ENCODE results near the gene GPR87.

GPR87 gene

DNA sequence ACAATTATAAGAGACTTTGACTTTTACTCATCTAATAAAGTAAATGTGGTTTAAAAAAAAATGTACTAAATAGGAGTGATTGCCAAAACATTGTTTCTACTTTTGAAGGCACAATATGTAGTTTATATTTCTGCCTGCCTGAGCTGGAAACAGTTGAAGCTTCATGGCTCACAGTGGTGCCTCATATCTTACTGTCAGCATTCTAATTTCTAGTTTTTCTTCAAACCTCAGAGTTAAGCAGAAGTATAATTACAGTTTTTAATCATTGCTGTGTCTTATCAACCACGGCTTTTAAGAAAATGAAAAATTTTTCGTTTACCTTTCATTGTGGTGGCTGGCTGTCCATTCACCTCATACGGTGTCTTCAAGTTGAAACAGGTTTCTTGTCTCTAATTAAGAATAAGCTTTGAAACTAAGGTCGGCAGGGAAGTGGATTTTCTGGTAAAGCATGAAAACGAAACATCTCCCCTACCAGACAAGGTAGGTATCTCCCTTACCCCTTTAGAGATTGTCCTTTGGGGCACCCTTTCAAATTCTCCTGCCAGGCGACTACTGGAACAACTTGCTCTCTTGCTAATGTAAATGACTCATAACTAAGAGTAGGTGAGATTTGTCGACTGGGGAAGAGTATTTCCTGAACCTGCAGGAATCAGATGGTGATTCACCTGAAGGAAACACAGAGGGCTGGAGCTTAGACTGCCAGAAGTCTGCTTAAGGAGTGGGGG, at the start of gene GPR87:
TSS of gene GPR87 (minus strand) at position 554 of the 725 bp plus-strand sequence. CDS start 16,720 bp downstream, outside the sequence.
- no peak for DNase-seq (ENCODE audit: low spot score)

GRCh38 chr3:151362751-151363174, 46.1 kb upstream of the GPR87 start:
- no peak for DNase-seq (ENCODE audit: low spot score)

- DNase-seq (ENCODE audit: low spot score): peak; percentile 57
Measured at GRCh38 chr3:151357463-151357850, 40.8 kb upstream of the GPR87 start.

DNA sequence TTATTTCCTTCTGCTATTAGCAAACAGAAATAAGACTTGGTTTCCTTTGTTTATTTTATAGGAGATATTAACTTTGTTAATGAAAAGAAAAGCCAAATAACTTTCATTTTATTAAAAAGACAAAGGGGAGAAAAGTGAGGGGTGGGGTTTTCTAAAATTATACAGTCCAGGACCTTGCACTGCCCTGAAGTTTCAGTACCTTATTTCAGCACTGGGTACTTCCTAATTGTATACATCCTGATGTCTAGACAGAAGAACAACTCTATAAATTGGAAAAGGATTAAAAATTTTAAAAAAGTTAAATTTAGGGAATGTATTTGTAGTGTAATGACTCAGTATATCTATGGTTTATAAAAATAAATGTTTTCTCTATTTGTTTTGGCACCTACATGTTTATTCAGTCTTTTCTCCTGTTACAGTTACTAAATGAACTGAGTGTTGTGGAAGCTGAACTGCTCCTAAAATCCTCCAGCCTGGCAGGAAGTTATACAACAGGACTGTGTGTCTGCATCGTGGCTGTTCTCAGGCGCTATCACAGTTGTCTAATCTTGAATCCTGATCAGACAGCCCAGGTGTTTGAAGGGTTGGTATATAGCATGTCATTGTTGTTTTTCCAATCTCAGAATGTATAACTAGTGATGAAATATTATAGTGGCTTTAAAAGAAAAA, 40.3 kb upstream of the GPR87 start:
- peak; percentile 18 for DNase-seq (ENCODE audit: low spot score)

DNA sequence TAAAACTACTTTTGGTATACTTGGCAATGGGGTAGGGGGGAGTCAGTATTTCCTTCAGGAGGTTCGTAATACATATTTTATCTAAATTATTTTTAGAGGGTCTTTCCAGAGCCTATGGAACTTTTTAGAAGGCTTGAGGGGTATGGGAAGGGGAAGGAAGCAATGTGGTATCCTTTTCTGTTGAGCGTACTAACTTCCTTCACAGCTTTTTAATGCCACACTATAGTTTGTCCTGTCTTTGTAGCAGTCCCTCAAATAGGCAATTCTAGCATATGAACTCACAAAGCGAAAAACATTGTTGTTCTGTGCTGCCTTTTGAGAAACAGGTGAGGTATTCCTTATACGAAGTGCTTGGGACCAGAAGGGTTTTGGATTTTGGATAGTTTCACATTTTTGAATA, 35.0 kb upstream of the GPR87 start:
- no peak for DNase-seq (ENCODE audit: low spot score)

GRCh38 chr3:151351219-151351618, 34.6 kb upstream of the GPR87 start:
- DNase-seq (ENCODE audit: low spot score): no peak

GRCh38 chr3:151350656-151351055, 34.0 kb upstream of the GPR87 start:
- no peak for DNase-seq (ENCODE audit: low spot score)

DNA sequence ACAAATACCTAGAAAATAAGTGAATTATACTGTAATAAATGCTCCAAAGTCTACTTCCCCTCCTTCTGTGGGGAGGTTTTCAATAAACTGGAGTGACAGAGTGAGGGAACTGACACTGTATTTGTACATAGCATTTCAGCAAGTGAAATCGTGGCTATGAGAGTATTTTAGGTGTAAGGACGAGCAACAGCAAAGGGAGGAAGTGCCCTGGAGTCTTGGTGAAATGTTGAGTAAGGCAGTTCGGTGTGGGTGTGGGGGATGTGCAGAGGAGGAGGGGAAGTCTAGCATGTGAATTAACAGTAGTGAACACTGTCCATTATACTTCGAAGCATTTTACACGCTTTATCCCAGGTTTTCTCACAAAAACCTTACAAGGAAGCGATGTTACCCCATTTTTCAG, 30.8 kb upstream of the GPR87 start:
- no peak for DNase-seq (ENCODE audit: low spot score)

DNA sequence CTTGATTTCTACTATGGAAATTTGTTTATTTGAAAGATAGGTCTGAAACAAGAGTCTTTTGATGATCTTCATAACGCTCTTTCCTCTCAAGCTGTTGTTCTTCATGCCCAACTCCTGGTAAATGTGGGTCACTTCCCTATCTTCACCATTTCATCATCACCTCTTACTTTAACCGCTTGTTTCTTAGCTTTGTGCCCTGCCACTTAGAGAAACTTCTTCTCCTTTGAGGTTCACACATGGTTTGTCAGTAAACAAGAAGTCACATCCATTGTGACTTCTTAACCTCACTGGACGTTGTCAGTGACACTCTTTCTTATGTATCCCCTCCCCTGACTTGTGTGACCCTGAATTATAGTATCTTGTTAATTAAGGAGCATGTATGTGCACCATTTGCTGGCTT, 29.7 kb upstream of the GPR87 start:
- DNase-seq (ENCODE audit: low spot score): no peak

DNA sequence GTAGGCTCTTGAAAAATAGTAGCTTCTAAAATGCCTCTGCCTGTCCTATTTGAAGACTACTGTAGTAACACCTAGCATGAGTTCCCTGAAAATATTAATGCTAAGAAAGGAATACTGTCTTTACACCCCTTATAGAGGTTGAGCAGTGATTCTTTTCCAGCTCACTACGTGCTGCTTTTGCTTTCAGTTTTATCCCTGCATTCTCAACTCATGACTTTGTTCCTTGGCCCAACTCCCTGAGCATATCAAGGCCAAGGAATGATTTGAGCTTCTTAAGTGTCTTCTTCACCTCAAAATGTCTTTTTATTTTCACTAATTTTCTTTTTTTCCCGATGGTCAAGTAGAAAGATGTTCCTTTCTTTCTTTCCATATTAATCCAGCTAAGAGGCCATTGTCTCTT, 29.2 kb upstream of the GPR87 start:
- no peak for DNase-seq (ENCODE audit: low spot score)

- DNase-seq (ENCODE audit: low spot score): no peak
Measured at GRCh38 chr3:151331696-151332095, 15.1 kb upstream of the GPR87 start.

DNA sequence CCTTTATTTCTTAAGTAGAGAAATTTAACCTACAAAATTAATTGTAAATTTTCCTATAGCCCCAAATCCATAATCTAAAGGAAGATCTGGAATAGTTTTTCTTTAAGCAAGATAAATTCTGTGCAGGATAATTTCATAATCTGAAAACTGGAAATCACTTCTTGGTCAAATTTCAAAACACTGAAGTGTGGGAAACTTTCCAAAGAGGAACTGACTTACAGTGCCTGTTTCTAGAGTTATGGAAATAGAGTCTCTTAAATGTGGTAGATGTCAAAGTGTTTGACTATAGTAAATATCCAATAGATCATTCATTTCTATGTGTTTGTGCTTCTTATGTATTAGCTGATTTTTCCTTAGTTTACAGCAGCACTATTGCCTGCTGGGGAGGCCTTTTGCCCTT, 14.3 kb upstream of the GPR87 start:
- DNase-seq (ENCODE audit: low spot score): no peak

GRCh38 chr3:151330379-151330778, 13.8 kb upstream of the GPR87 start:
- no peak for DNase-seq (ENCODE audit: low spot score)

GRCh38 chr3:151329363-151329762, 12.7 kb upstream of the GPR87 start, which contains the start of gene P2RY13:
TSS of gene P2RY13 (minus strand) at chr3:151329549. CDS start at chr3:151329528, 21 bp downstream.
- DNase-seq (ENCODE audit: low spot score): no peak

- DNase-seq (ENCODE audit: low spot score): no peak
Measured at GRCh38 chr3:151328298-151328995, 11.8 kb upstream of the GPR87 start.

GRCh38 chr3:151327571-151328198, 11.1 kb upstream of the GPR87 start:
- DNase-seq (ENCODE audit: low spot score): peak; percentile 44

DNA sequence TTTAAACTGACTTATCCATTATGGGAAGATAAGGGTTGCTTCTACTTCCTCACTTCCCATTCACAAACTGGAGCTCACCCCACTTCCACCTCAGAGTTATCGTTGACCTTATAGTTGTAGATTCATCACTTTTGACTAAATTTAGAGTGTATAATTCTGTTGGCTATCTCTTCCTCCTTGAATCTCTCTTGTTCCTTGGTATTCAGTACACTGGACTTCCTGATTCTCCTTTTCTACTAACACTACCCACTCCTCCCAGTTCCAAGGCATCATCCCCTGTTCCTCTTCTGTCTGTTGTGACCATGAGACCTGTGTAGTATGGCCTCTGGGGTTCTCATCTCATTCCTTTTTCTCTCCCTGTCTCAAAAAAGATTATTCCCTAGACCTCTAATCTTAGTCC, 5.9 kb upstream of the GPR87 start:
- DNase-seq (ENCODE audit: low spot score): no peak

- DNase-seq (ENCODE audit: low spot score): no peak
Measured at GRCh38 chr3:151321526-151321925, 4.9 kb upstream of the GPR87 start.

DNA sequence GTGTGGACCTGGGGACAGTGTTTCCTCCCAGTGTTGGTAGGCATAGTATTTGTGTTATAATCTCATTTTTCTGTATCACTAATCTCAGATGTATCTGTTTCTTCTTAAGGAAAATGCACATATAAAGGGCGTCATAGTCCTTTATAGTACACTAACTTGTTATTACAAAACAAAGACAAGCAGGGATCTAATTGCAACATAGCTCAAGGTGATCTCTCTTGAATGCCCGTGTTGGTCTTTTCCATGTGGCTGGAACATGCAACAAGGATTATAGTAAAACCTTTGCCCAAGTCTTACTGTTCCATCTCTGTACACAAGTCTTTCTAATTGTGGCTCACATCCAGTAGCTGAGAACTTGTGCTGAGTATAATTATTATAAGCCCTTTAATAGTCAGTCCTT, 3.5 kb upstream of the GPR87 start:
- no peak for DNase-seq (ENCODE audit: low spot score)

GRCh38 chr3:151319628-151320027, 3.0 kb upstream of the GPR87 start:
- DNase-seq (ENCODE audit: low spot score): no peak

- DNase-seq (ENCODE audit: low spot score): no peak
Measured at GRCh38 chr3:151318991-151319390, 2.4 kb upstream of the GPR87 start.

- no peak for DNase-seq (ENCODE audit: low spot score)
Measured at GRCh38 chr3:151318313-151318712, 1.7 kb upstream of the GPR87 start.

DNA sequence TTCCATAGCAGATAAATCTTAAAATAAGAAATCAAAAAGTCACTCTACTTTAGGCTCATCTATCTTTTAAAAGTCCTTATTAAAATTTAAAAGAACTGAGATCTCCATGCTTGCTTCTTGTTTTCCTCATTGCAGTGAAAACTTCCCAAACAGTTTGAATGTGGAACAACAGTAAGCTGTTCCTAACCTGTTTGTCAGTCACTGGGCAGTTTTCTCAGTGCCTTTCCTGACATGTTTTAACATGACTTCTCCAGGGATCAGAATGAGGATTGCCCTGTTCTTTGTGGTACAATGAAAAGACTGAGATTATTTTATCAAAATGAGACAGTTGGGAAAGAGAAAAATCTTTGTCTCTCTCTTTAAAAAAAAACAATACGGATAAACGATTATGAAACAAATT, 774 bp downstream of the GPR87 start:
- no peak for DNase-seq (ENCODE audit: low spot score)

Measured in COLO829 (cell line).